Panc1 (cell line): Measurements from ENCODE around the gene GABRG3. TPM values are rescaled to one million over a fixed set of nuclear protein-coding genes. Genes with fewer than 3 reads are reported as not detected.

Experiments
- ATAC-seq: fragments of 200-7000 bp; cut with Tn5 transposase; 2 replicates; pipeline ENCODE4 v1.9.1; 2020; ENCODE audit warnings: mild to moderate bottlenecking, moderate library complexity
- BruUV-seq: library from RNA; stranded (reverse); fragments of 400-500 nt; replicated peaks from 2 replicates; lab custom pipeline; 2021; lab: Mats Ljungman, UMichigan
- CTCF ChIA-PET: fragments of 300-600 bp; sonication (Branson Sonifier 250); formaldehyde crosslinking; loops from one replicate; lab custom pipeline; 2022; ENCODE audit warnings: antibody characterized with exemption; lab: Charles Lee
- POLR2A ChIA-PET: fragments of 300-600 bp; sonication (Branson Sonifier 250); formaldehyde crosslinking; loops from one replicate; lab custom pipeline; 2022; ENCODE audit warnings: antibody characterized with exemption; lab: Charles Lee
- DNase-seq: peaks from one replicate; pipeline ENCODE4 v3.0.0-alpha.2; 2010; ENCODE audit warnings: low read depth, low spot score
- H3K27ac ChIP-seq: 2 replicates; pipeline ENCODE4 v1.5.1; 2011; ENCODE audit warnings: mild to moderate bottlenecking, low read length, inconsistent platforms
- H3K27me3 ChIP-seq: fragments of 200-500 bp; sonication (Bioruptor generic); 2 replicates; pipeline ENCODE4 v1.6.0; 2014; ENCODE audit warnings: low read length, inconsistent platforms; ENCODE audit not compliant: control insufficient read depth, insufficient read depth
- H3K36me3 ChIP-seq: fragments of 200-500 bp; sonication (Bioruptor generic); 2 replicates; pipeline ENCODE4 v1.5.1; 2014; ENCODE audit warnings: inconsistent platforms, mild to moderate bottlenecking, low read length, moderate library complexity; ENCODE audit not compliant: control insufficient read depth, insufficient read depth
- H3K4me1 ChIP-seq: 2 replicates; pipeline ENCODE4 v1.5.1; 2011; ENCODE audit warnings: inconsistent platforms, mild to moderate bottlenecking, low read length, moderate library complexity; ENCODE audit not compliant: control insufficient read depth, insufficient read depth
- H3K4me3 ChIP-seq, 2 experiments: 2 replicates each; pipeline ENCODE4 v1.5.1; 2011 to 2012; ENCODE audit warnings: low read depth in 2 of 2, low read length in 2 of 2, mild to moderate bottlenecking in 2 of 2, inconsistent platforms in 1 of 2, moderate library complexity in 1 of 2
- H3K9me3 ChIP-seq: fragments of 200-500 bp; sonication (Bioruptor generic); 2 replicates; pipeline ENCODE4 v1.5.1; 2014; ENCODE audit warnings: low read depth, mild to moderate bottlenecking, inconsistent platforms, low read length, moderate library complexity; ENCODE audit not compliant: control insufficient read depth, insufficient read depth
- POLR2AphosphoS5 ChIP-seq: IDR thresholded peaks from 2 replicates; pipeline ENCODE4 v1.6.1; 2012; ENCODE audit warnings: mild to moderate bottlenecking, low read depth, low read length, moderate library complexity
- SIN3A ChIP-seq: IDR thresholded peaks from 2 replicates; pipeline ENCODE4 v1.6.1; 2012; ENCODE audit warnings: low read depth, mild to moderate bottlenecking, low read length, moderate library complexity, borderline replicate concordance; ENCODE audit not compliant: insufficient read depth
- TCF7L2 ChIP-seq: IDR thresholded peaks from 2 replicates; pipeline ENCODE4 v1.6.1; 2011; ENCODE audit warnings: mild to moderate bottlenecking, low read depth, low read length, inconsistent platforms
- in situ Hi-C: cut with HindIII; loops from 2 replicates; pipeline ENCODE4 v1.10.0; 2016; ENCODE audit warnings: low sequenced_read_pairs, low pct_unique_long_range_greater_than_20kb
- intact Hi-C: fragments of 100-400 bp; cut with micrococcal nuclease; formaldehyde crosslinking; loops from one replicate; pipeline ENCODE4 v1.10.0; 2022; ENCODE audit not compliant: unreplicated experiment
- total RNA-seq: library from RNA; stranded (reverse); gene quantifications from one replicate; pipeline ENCODE4 v1.2.1, GENCODE V29; 2021; ENCODE audit not compliant: unreplicated experiment
- TF ChIP-seq, protein P1 (sequence below): fragments of 450-650 bp; IDR thresholded peaks from 2 replicates; pipeline ENCODE4 v1.5.1; 2017; ENCODE audit warnings: mild to moderate bottlenecking
- TF ChIP-seq, protein P2 (sequence below), 2 experiments: IDR thresholded peaks; 2 replicates each; pipeline ENCODE4 v1.6.1; 2011 to 2012; ENCODE audit warnings: low read depth in 2 of 2, control low read depth in 1 of 2, low read length in 1 of 2, mild to moderate bottlenecking in 1 of 2, moderate library complexity in 1 of 2; ENCODE audit not compliant: insufficient read depth in 1 of 2

The GABRG3 gene
- total RNA-seq, 1 experiment from 2014 or later, result not detected

DNA sequence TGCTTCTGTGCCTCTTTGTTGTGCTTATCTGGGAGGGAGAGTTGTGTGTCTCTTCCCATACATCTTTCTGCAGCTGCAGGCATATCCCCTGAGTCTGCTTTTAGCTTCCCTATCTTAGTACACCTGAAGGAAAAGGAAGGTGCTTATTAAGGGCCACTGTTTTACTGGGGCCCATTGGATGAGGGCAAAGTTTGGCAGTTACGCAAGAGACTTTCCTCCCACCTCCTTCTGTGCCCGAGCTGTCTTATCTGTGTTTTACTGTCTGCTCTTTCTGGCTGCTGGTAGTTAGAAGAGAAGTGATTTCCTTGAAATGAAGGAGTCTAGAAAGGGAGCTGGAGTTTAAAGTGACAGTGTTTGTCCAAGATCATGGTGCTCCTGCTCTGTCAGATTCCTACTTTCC, 66.5 kb downstream of the GABRG3 start:
- CTCF ChIA-PET, result no interaction called here
- in situ Hi-C loops (no loop called here), intact Hi-C loops (no loop called here)
- no peak for ATAC-seq
- Histone ChIP-seq H3K4me1 (no peaks in the 10 kb centered on the region), H3K27me3 (no peaks in the 10 kb centered on the region), H3K36me3 (no peaks in the 10 kb centered on the region), H3K27ac (no peak overlapping the region), H3K4me3 (no peak overlapping the region), H3K9me3 (no peaks in the 10 kb centered on the region)
- no TSS peak for BruUV-seq
- TF ChIP-seq, protein P1, sequence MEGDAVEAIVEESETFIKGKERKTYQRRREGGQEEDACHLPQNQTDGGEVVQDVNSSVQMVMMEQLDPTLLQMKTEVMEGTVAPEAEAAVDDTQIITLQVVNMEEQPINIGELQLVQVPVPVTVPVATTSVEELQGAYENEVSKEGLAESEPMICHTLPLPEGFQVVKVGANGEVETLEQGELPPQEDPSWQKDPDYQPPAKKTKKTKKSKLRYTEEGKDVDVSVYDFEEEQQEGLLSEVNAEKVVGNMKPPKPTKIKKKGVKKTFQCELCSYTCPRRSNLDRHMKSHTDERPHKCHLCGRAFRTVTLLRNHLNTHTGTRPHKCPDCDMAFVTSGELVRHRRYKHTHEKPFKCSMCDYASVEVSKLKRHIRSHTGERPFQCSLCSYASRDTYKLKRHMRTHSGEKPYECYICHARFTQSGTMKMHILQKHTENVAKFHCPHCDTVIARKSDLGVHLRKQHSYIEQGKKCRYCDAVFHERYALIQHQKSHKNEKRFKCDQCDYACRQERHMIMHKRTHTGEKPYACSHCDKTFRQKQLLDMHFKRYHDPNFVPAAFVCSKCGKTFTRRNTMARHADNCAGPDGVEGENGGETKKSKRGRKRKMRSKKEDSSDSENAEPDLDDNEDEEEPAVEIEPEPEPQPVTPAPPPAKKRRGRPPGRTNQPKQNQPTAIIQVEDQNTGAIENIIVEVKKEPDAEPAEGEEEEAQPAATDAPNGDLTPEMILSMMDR, result no peak
- TF ChIP-seq POLR2AphosphoS5, result no peak
- TF ChIP-seq, protein P2, sequence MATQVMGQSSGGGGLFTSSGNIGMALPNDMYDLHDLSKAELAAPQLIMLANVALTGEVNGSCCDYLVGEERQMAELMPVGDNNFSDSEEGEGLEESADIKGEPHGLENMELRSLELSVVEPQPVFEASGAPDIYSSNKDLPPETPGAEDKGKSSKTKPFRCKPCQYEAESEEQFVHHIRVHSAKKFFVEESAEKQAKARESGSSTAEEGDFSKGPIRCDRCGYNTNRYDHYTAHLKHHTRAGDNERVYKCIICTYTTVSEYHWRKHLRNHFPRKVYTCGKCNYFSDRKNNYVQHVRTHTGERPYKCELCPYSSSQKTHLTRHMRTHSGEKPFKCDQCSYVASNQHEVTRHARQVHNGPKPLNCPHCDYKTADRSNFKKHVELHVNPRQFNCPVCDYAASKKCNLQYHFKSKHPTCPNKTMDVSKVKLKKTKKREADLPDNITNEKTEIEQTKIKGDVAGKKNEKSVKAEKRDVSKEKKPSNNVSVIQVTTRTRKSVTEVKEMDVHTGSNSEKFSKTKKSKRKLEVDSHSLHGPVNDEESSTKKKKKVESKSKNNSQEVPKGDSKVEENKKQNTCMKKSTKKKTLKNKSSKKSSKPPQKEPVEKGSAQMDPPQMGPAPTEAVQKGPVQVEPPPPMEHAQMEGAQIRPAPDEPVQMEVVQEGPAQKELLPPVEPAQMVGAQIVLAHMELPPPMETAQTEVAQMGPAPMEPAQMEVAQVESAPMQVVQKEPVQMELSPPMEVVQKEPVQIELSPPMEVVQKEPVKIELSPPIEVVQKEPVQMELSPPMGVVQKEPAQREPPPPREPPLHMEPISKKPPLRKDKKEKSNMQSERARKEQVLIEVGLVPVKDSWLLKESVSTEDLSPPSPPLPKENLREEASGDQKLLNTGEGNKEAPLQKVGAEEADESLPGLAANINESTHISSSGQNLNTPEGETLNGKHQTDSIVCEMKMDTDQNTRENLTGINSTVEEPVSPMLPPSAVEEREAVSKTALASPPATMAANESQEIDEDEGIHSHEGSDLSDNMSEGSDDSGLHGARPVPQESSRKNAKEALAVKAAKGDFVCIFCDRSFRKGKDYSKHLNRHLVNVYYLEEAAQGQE (IDR thresholded peaks at IDR 0.05; ENCODE audit: insufficient read depth in 1 of 2, low read depth in 2 of 2, low read length in 1 of 2), result no peak
- TF ChIP-seq SIN3A, result no peak
- POLR2A ChIA-PET, result no interaction called here
- DNase-seq, result no peak

DNA sequence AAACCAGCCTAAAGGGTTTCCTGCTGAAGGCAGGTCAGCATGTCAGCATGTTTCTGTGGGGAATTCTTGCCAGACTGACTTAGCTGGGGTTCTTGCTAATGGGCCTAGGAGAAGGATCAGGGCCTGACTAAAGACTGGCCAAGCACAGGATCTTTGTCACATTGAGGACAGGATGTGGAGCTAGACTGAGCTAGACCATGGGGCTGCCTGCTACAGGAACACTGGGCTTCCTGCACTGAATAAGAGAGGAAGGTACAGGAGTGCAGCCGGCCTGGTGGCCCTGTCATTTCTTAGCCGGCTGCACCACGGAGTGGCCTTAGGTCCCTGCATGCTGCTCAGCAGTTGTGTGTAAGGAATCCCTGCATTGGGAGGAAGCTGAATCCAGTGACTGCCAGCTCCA, 68.2 kb downstream of the GABRG3 start:
- in situ Hi-C loops, result no loop called here

More for the DNA sequence above, 68.2 kb downstream of the GABRG3 start:
- BruUV-seq, result no TSS peak
- TF ChIP-seq, protein P1, result no peak
- TF ChIP-seq TCF7L2, result no peak
- TF ChIP-seq POLR2AphosphoS5, result no peak
- no peak for TF ChIP-seq SIN3A
- TF ChIP-seq, protein P2 (IDR thresholded peaks at IDR 0.05; ENCODE audit: insufficient read depth in 1 of 2, low read depth in 2 of 2, low read length in 1 of 2), result no peak
- Histone ChIP-seq H3K27ac (no peak overlapping the region), H3K9me3 (no peaks in the 10 kb centered on the region), H3K4me1 (no peaks in the 10 kb centered on the region), H3K27me3 (no peaks in the 10 kb centered on the region), H3K36me3 (no peaks in the 10 kb centered on the region), H3K4me3 (no peak overlapping the region)
- intact Hi-C loops, result no loop called here
- ATAC-seq (no peak), DNase-seq (no peak)
- ChIA-PET CTCF (no interaction called here), POLR2A (no interaction called here)
